ENCODE measurements around the gene AMY2B. TPM values are rescaled to one million over a fixed set of nuclear protein-coding genes. Genes with fewer than 3 reads are reported as not detected.
"Not testable (repeated sequence)": the region's sequence is repeated elsewhere in the genome, so short reads cannot be mapped to it uniquely, and the experiment has no call there.

The AMY2B gene
- 0.65 and 2.9 TPM in 2 replicates for total RNA-seq

GRCh38 chr1:103571289-103571688 lies at the start of gene AMY2B:
TSS of gene AMY2B (plus strand) at chr1:103571589. CDS start at chr1:103571603, 14 bp downstream.
- H3K4me3 ChIP-seq (ENCODE audit: low read depth, low read length): not testable (repeated sequence)

GRCh38 chr1:103523346-103523745 lies 48.0 kb upstream of the AMY2B start:
- no peak overlapping the region for H3K4me3 ChIP-seq (ENCODE audit: low read depth, low read length)
- no peak for DNase-seq (ENCODE audit: low read depth)
- no peak for TF ChIP-seq CTCF (conservative IDR thresholded peaks at IDR 0.05; ENCODE audit: low read depth, low read length)

More at GRCh38 chr1:103571289-103571688, at the start of gene AMY2B:
- DNase-seq (ENCODE audit: low read depth): not testable (repeated sequence)

- peak overlapping the region; percentile 50 for H3K4me3 ChIP-seq (ENCODE audit: low read depth, low read length)
- peak; percentile 27 for DNase-seq (ENCODE audit: low read depth)
- no peak for TF ChIP-seq CTCF (conservative IDR thresholded peaks at IDR 0.05; ENCODE audit: low read depth, low read length)
Measured at GRCh38 chr1:103525114-103525606, 46.2 kb upstream of the AMY2B start.

- peak; percentile 74 for DNase-seq (ENCODE audit: low read depth)
- no peak for TF ChIP-seq CTCF (conservative IDR thresholded peaks at IDR 0.05; ENCODE audit: low read depth, low read length)
- H3K4me3 ChIP-seq (ENCODE audit: low read depth, low read length): peak within 1 kb of the TSS; percentile 92
Measured at GRCh38 chr1:103525607-103526507, 45.5 kb upstream of the AMY2B start, which contains the start of gene RNPC3. TSS of gene RNPC3 (plus strand) at chr1:103525699. CDS start at chr1:103526071, 372 bp downstream.

GRCh38 chr1:103527331-103527730 lies 44.1 kb upstream of the AMY2B start:
- TF ChIP-seq CTCF (conservative IDR thresholded peaks at IDR 0.05; ENCODE audit: low read depth, low read length): no peak
- peak overlapping the region; percentile 92 for H3K4me3 ChIP-seq (ENCODE audit: low read depth, low read length)
- no peak for DNase-seq (ENCODE audit: low read depth)

- DNase-seq (ENCODE audit: low read depth): no peak
- H3K4me3 ChIP-seq (ENCODE audit: low read depth, low read length): no peak overlapping the region
- TF ChIP-seq CTCF (conservative IDR thresholded peaks at IDR 0.05; ENCODE audit: low read depth, low read length): no peak
Measured at GRCh38 chr1:103529746-103530145, 41.6 kb upstream of the AMY2B start.

- TF ChIP-seq CTCF (conservative IDR thresholded peaks at IDR 0.05; ENCODE audit: low read depth, low read length): no peak
- no peak overlapping the region for H3K4me3 ChIP-seq (ENCODE audit: low read depth, low read length)
- DNase-seq (ENCODE audit: low read depth): no peak
Measured at GRCh38 chr1:103538226-103538625, 33.2 kb upstream of the AMY2B start.
